Esophagus muscularis mucosa (tissue), 4 donors: ENCODE data around the gene CCDC40.

Experiments used
- CTCF ChIP-seq, 3 experiments: fragments of 200-600 bp in 2 of 3; fragments of 450-650 bp in 1 of 3; sonication (generic) in 2 of 3; IDR thresholded peaks; one replicate each; pipeline ENCODE4 v1.5.1; 2017 to 2019; ENCODE audit warnings: antibody characterized with exemption in 3 of 3, mild to moderate bottlenecking in 2 of 3, moderate library complexity in 1 of 3
- EP300 ChIP-seq: sonication (generic); formaldehyde crosslinking; IDR thresholded peaks from one replicate; pipeline ENCODE4 v1.6.1; 2017; ENCODE audit warnings: antibody characterized with exemption
- POLR2A ChIP-seq: fragments of 450-650 bp; IDR thresholded peaks from one replicate; pipeline ENCODE4 v1.6.1; 2017; ENCODE audit warnings: antibody characterized with exemption, moderate library complexity, mild to moderate bottlenecking, low read depth

DNA sequence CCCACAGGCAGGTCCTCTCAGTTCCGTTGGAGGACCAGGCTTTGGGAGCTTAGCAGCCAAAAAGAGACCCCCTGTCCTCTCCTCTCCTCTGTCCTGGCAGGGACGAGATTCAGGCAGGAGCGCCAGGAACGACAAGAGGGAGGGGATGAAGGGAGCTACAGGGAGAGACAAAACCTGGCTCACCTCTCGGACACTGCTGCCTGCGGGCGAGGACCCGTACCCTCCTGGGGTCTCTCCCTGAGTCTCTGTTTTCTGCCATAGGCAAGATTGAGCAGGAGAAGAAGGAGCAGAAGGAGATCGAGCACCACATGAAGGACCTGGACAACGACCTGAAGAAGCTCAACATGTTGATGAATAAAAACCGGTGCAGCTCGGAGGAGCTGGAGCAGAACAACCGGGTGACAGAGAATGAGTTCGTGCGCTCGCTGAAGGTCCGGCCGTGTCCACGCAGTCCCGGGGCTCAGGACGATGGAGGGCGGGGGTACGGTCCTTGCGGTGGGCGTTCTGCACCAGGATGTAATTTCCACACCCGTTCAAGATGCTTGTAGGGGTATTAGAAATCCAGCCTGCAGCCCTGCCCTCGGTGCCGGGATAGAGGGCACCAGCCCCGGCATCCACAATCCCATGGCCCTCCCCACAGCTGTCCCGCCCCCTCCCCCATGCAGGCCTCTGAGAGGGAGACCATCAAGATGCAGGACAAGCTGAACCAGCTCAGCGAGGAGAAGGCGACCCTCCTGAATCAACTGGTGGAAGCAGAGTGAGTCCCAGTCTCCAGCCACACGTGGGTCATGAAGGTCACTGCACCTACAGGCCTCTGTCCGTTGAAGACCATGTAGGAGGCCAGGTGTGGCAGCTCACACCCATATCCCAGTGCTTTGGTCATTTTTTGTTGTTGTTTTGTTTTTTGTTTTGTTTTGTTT, 51.2 kb downstream of the CCDC40 start:
- TF ChIP-seq CTCF (IDR thresholded peaks at IDR 0.05), result no peak
- TF ChIP-seq POLR2A, result no peak
- TF ChIP-seq EP300, result no peak
